Measurements from ENCODE around the gene KRTAP5-4. TPM values are rescaled to one million over a fixed set of nuclear protein-coding genes. Genes with fewer than 3 reads are reported as not detected.

KRTAP5-4 gene
- total RNA-seq, 3 donors from 2014 or later, result not detected

DNA sequence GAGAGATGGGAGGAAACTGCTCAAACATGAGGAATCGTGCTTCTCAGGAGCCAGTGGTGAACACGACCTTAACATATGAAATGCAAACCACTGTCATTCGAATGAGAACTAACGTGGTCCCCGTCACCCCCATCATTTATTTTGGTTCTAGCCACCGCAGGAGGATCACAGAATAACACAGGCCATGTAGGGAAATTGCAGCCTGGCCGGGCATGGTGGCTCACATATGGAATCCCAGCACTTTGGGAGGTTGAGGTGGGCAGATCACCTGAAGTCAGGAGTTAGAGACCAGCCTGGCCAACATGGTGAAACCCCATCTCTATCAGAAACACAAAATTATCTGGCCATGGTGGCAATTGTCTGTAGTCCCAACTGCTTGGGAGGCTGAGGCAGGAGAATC is 34.7 kb upstream of the KRTAP5-4 start:
- H3K9me3 Mint-ChIP-seq, result no peaks in the 10 kb centered on the region
- H3K27me3 Mint-ChIP-seq (ENCODE audit: low read depth), result peaks cover 27% of the 10 kb centered on the region
- H3K4me3 Mint-ChIP-seq, result no peak overlapping the region
- DNase-seq, result no peak
- no peaks in the 10 kb centered on the region for H3K36me3 Mint-ChIP-seq (ENCODE audit: insufficient read depth)
- no peak for ATAC-seq
- H3K4me1 Mint-ChIP-seq (ENCODE audit: low read depth), result peaks cover 15% of the 10 kb centered on the region

- H3K36me3 Mint-ChIP-seq (ENCODE audit: insufficient read depth), result no peaks in the 10 kb centered on the region
- peaks cover 26% of the 10 kb centered on the region for H3K27me3 Mint-ChIP-seq (ENCODE audit: low read depth)
- H3K4me3 Mint-ChIP-seq, result no peak overlapping the region
- H3K4me1 Mint-ChIP-seq (ENCODE audit: low read depth), result peaks cover 15% of the 10 kb centered on the region
- no peaks in the 10 kb centered on the region for H3K9me3 Mint-ChIP-seq
- DNase-seq, result no peak
- no peak for ATAC-seq
Observed at GRCh38 chr11:1656061-1656441, 34.1 kb upstream of the KRTAP5-4 start.

DNA sequence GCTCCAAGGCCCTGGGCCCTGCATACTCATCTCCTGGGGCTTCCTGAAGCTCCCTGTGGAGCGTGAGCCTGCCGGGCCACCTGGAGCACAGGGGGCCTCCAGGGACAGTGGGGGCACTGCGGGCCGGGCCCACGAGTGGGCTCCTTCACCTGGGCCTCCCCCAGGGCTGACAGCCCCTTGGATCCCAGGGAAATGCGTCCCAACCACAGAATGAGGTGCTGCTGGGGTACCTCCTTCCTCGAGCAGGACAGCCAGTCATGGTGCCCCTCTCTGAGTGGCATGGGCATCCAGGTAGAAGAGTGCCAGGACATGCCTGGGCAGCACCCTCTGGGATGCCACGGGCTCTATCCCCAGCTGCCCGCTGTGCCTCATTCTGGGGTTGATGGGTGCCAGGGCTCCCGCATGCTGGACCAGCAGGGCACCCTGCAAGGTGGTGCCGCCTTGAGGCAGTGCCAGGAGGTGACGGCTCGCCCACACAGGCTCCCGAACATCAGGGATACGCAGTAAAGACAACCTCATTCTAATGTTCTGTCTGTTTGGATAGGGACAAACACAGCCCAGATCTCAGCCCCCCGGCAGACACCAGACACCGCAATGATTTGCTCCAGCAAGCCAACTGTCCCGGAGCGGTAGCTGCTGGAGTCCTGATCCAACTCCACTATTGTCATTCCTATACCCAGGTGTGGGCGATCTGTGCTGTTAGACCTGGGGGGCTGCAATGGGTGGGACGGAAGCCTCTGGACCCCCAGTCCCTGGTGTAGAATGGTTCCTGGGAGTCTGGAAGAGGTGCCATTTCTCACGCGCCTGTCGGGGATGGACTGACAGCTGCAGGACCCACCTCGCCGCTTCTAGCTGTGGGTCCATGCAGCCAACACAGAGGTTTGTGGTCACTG is 33.5 kb upstream of the KRTAP5-4 start:
- Mint-ChIP-seq H3K4me1 (ENCODE audit: low read depth) (peaks cover 13% of the 10 kb centered on the region), H3K4me3 (no peak overlapping the region), H3K36me3 (ENCODE audit: insufficient read depth) (no peaks in the 10 kb centered on the region), H3K27me3 (ENCODE audit: low read depth) (peaks cover 24% of the 10 kb centered on the region), H3K9me3 (no peaks in the 10 kb centered on the region)
- ATAC-seq (no peak), DNase-seq (no peak)

GRCh38 chr11:1654388-1655167 is 32.6 kb upstream of the KRTAP5-4 start:
- no peak for DNase-seq

GRCh38 chr11:1653541-1654387 is 31.8 kb upstream of the KRTAP5-4 start:
- Mint-ChIP-seq H3K27me3 (ENCODE audit: low read depth) (peaks cover 15% of the 10 kb centered on the region), H3K4me3 (no peak overlapping the region), H3K36me3 (ENCODE audit: insufficient read depth) (no peaks in the 10 kb centered on the region), H3K4me1 (ENCODE audit: low read depth) (no peaks in the 10 kb centered on the region), H3K9me3 (no peaks in the 10 kb centered on the region)
- DNase-seq (no peak), ATAC-seq (no peak)

More at GRCh38 chr11:1654388-1655167, 32.6 kb upstream of the KRTAP5-4 start:
- Mint-ChIP-seq H3K27me3 (ENCODE audit: low read depth) (peaks cover 16% of the 10 kb centered on the region), H3K36me3 (ENCODE audit: insufficient read depth) (no peaks in the 10 kb centered on the region), H3K4me3 (no peak overlapping the region), H3K9me3 (no peaks in the 10 kb centered on the region), H3K4me1 (ENCODE audit: low read depth) (peaks cover 5% of the 10 kb centered on the region)
- no peak for ATAC-seq

- Mint-ChIP-seq H3K9me3 (no peaks in the 10 kb centered on the region), H3K4me1 (ENCODE audit: low read depth) (no peaks in the 10 kb centered on the region), H3K4me3 (no peak overlapping the region), H3K36me3 (ENCODE audit: insufficient read depth) (no peaks in the 10 kb centered on the region), H3K27me3 (ENCODE audit: low read depth) (peaks cover 15% of the 10 kb centered on the region)
- peak; percentile 78 for DNase-seq
- ATAC-seq, result peak; percentile 91 to 93
Observed at GRCh38 chr11:1652771-1653540, 31.0 kb upstream of the KRTAP5-4 start.

- Mint-ChIP-seq H3K4me3 (no peak overlapping the region), H3K27me3 (ENCODE audit: low read depth) (peaks cover 13% of the 10 kb centered on the region), H3K9me3 (no peaks in the 10 kb centered on the region), H3K36me3 (ENCODE audit: insufficient read depth) (no peaks in the 10 kb centered on the region), H3K4me1 (ENCODE audit: low read depth) (no peaks in the 10 kb centered on the region)
- DNase-seq (no peak), ATAC-seq (peak in 1 of 2 donors; percentile 20)
Observed at GRCh38 chr11:1652442-1652770, 30.5 kb upstream of the KRTAP5-4 start.

GRCh38 chr11:1652026-1652425 is 30.1 kb upstream of the KRTAP5-4 start:
- Mint-ChIP-seq H3K27me3 (ENCODE audit: low read depth) (peaks cover 16% of the 10 kb centered on the region), H3K4me1 (ENCODE audit: low read depth) (no peaks in the 10 kb centered on the region), H3K4me3 (no peak overlapping the region), H3K9me3 (no peaks in the 10 kb centered on the region), H3K36me3 (ENCODE audit: insufficient read depth) (no peaks in the 10 kb centered on the region)
- ATAC-seq (no peak), DNase-seq (no peak)

DNA sequence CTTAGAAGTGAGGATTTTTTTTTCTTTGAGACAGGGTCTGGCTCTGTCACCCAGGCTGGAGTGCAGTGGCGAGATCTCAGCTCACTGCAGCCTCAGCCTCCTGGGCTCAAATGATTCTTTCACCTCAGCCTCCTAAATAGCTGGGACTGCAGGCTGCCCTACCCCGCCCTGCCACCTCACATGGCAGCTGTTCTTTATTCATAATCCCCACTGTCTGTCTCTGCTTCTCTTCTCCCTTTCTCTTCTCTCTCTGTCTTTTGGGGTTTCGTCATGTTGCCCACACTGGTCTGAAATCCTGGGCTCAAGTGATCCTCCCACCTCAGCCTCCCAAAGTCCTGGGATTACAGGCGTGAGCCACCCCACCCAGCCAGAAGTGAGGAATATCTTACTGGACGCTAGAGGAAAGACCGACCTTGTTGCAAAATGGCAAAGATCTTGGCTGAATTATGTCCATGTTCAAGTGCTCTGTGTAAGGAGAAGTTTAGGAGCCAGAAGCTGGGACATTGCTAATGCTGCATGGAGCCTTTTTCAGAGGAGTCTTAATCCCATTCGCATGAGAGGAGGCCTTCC is 29.6 kb upstream of the KRTAP5-4 start:
- Mint-ChIP-seq H3K4me3 (no peak overlapping the region), H3K36me3 (ENCODE audit: insufficient read depth) (no peaks in the 10 kb centered on the region), H3K4me1 (ENCODE audit: low read depth) (no peaks in the 10 kb centered on the region), H3K27me3 (ENCODE audit: low read depth) (peaks cover 16% of the 10 kb centered on the region), H3K9me3 (no peaks in the 10 kb centered on the region)
- ATAC-seq (no peak), DNase-seq (no peak)

GRCh38 chr11:1650918-1651262 is 29.0 kb upstream of the KRTAP5-4 start:
- H3K36me3 Mint-ChIP-seq (ENCODE audit: insufficient read depth), result no peaks in the 10 kb centered on the region
- H3K27me3 Mint-ChIP-seq (ENCODE audit: low read depth), result peaks cover 13% of the 10 kb centered on the region
- no peaks in the 10 kb centered on the region for H3K4me1 Mint-ChIP-seq (ENCODE audit: low read depth)
- no peaks in the 10 kb centered on the region for H3K9me3 Mint-ChIP-seq
- DNase-seq, result no peak
- no peak overlapping the region for H3K4me3 Mint-ChIP-seq
- no peak for ATAC-seq

DNA sequence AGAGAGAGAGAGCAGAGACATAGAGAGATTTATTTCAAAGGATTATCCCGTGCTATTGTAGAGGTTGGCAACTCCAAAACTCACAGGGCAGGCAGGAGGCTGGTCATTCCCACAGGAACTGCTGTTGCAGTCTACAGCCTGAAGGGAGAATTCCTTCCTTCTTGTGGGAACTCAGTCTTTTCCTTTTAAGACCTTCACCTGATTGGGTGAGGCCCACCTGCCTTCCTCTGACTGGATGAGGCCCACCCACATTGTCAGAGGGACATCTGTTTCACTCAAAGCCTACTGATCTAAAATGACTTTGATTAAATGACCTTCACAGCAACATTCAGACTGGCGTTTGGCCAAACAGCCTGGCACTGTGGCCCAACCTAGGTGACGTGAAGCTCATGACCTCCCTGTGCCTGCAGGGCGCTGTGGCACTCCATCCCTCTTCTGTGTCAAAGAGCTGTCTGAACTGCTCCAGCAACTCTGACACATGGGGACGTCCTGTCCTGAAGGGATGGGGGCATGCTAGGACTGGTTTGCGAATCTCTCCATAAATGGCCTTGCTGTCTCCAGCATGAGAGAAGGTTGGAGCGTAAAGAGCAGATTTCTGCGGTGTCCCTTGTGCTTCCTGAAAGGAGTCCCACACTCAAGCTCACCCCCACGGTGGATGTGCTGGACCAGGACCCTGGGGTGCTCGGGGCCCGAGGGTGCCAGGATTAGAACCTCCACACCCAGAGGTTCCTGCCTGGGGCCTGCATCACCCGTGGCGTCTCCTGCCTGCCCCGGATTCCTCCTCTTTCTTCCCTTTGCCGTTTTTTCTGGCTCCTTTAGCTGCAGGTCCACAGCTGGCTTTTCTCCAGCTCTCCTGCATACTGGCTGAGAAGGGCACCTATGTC is 28.3 kb upstream of the KRTAP5-4 start:
- Mint-ChIP-seq H3K4me1 (ENCODE audit: low read depth) (no peaks in the 10 kb centered on the region), H3K36me3 (ENCODE audit: insufficient read depth) (no peaks in the 10 kb centered on the region), H3K27me3 (ENCODE audit: low read depth) (peaks cover 10% of the 10 kb centered on the region), H3K4me3 (no peak overlapping the region), H3K9me3 (no peaks in the 10 kb centered on the region)
- DNase-seq (no peak), ATAC-seq (no peak)

- no peak overlapping the region for H3K4me3 Mint-ChIP-seq
Observed at GRCh38 chr11:1648653-1649420, 26.9 kb upstream of the KRTAP5-4 start.

More at GRCh38 chr11:1648653-1649420, 26.9 kb upstream of the KRTAP5-4 start:
- DNase-seq, result no peak
- H3K4me1 Mint-ChIP-seq (ENCODE audit: low read depth), result no peaks in the 10 kb centered on the region
- no peaks in the 10 kb centered on the region for H3K9me3 Mint-ChIP-seq
- ATAC-seq, result no peak
- H3K27me3 Mint-ChIP-seq (ENCODE audit: low read depth), result peaks cover 12% of the 10 kb centered on the region
- no peaks in the 10 kb centered on the region for H3K36me3 Mint-ChIP-seq (ENCODE audit: insufficient read depth)

All from activated T-cell treated with anti-CD3 and anti-CD28 coated beads, Interleukin-2, amount 50 U/mL, for 4 hours (primary cell).